HCT116 (cell line): ENCODE measurements around the gene NEURL1B. TPM values are rescaled to one million over a fixed set of nuclear protein-coding genes. Genes with fewer than 3 reads are reported as not detected.

Source experiments
- ATAC-seq: fragments of 200-7000 bp; cut with Tn5 transposase; 2 replicates; pipeline ENCODE4 v1.9.1; 2020; ENCODE audit warnings: mild to moderate bottlenecking, moderate library complexity
- BruUV-seq: library from RNA; stranded (reverse); fragments of 400-500 nt; replicated peaks from 2 replicates; lab custom pipeline; 2021; lab: Mats Ljungman, UMichigan
- CTCF ChIA-PET: fragments of 300-600 bp; sonication (Branson Sonifier 250); formaldehyde crosslinking; loops from one replicate; lab custom pipeline; 2021; ENCODE audit warnings: antibody characterized with exemption; lab: Charles Lee
- POLR2A ChIA-PET: fragments of 300-600, 350-600 bp; sonication (Branson Sonifier 250); formaldehyde crosslinking; loops from one replicate; lab custom pipeline; 2021; ENCODE audit warnings: antibody characterized with exemption; lab: Charles Lee
- RAD21 ChIA-PET, 2 experiments: fragments of 300-600 bp; sonication (Branson Sonifier 250); formaldehyde crosslinking; loops; one replicate each; lab custom pipeline; 2023; ENCODE audit warnings: low total read pairs in 2 of 2; ENCODE audit not compliant: uncharacterized antibody in 2 of 2, unreplicated experiment in 2 of 2, low non-redundant PET in 1 of 2; lab: Charles Lee
- DNase-seq: peaks from one replicate; pipeline ENCODE4 v3.0.0-alpha.2; 2010; ENCODE audit warnings: low read depth, low spot score
- H2AFZ ChIP-seq: fragments of 200-600 bp; shearing (Covaris generic), sonication (generic); 2 replicates; pipeline ENCODE4 v1.6.1; 2017; ENCODE audit warnings: low read depth, mixed run types, mixed read lengths, antibody characterized with exemption, low read length; ENCODE audit not compliant: poor library complexity, severe bottlenecking
- H3K27ac ChIP-seq: 2 replicates; pipeline ENCODE4 v1.5.1; 2012; ENCODE audit warnings: low read depth, low read length
- H3K27me3 ChIP-seq: fragments of 200-600 bp; sonication (generic); 2 replicates; pipeline ENCODE4 v1.6.1; 2016; ENCODE audit warnings: mixed run types, low read length, mixed read lengths; ENCODE audit not compliant: insufficient read depth
- H3K36me3 ChIP-seq, 2 experiments: fragments of 200-500 bp in 1 of 2; fragments of 200-600 bp in 1 of 2; sonication (Bioruptor generic) in 1 of 2; sonication (generic) in 1 of 2; 2 replicates each; pipeline versions ENCODE4 v1.5.1 to v1.6.1; 2014 to 2016; ENCODE audit warnings: low read length in 2 of 2, inconsistent platforms in 1 of 2, mixed read lengths in 1 of 2, mixed run types in 1 of 2; ENCODE audit not compliant: insufficient read depth in 2 of 2, control insufficient read depth in 1 of 2
- H3K4me1 ChIP-seq, 2 experiments: fragments of 200-600 bp in 1 of 2; sonication (generic) in 1 of 2; 2 replicates each; pipeline versions ENCODE4 v1.5.1 to v1.6.1; 2012 to 2017; ENCODE audit warnings: low read length in 2 of 2, inconsistent platforms in 1 of 2, mild to moderate bottlenecking in 1 of 2, mixed read lengths in 1 of 2, mixed run types in 1 of 2, moderate library complexity in 1 of 2; ENCODE audit not compliant: insufficient read depth in 2 of 2, control insufficient read depth in 1 of 2
- H3K4me2 ChIP-seq: fragments of 200-600 bp; sonication (generic); 2 replicates; pipeline ENCODE4 v1.6.1; 2017; ENCODE audit warnings: mixed run types, low read length, mixed read lengths
- H3K4me3 ChIP-seq, 2 experiments: fragments of 200-600 bp in 1 of 2; sonication (generic) in 1 of 2; replicated peaks in 1 of 2; 2 replicates each; pipeline ENCODE4 v1.5.1; 2011 to 2016; ENCODE audit warnings: low read length in 2 of 2, control low read depth in 1 of 2, low read depth in 1 of 2, mild to moderate bottlenecking in 1 of 2, mixed read lengths in 1 of 2, mixed run types in 1 of 2
- H3K79me2 ChIP-seq: fragments of 200-600 bp; sonication (generic); 2 replicates; pipeline ENCODE4 v1.6.1; 2017; ENCODE audit warnings: mild to moderate bottlenecking, mixed run types, low read length, moderate library complexity, mixed read lengths; ENCODE audit not compliant: insufficient read depth
- H3K9ac ChIP-seq: fragments of 200-600 bp; sonication (generic); 2 replicates; pipeline ENCODE4 v1.6.1; 2016; ENCODE audit warnings: low read length, mixed read lengths
- H3K9me2 ChIP-seq: fragments of 200-600 bp; sonication (generic), shearing (Covaris generic); 2 replicates; pipeline ENCODE4 v1.6.1; 2017; ENCODE audit warnings: mixed run types, mild to moderate bottlenecking, moderate library complexity; ENCODE audit not compliant: insufficient read depth
- H3K9me3 ChIP-seq, 2 experiments: fragments of 200-500 bp in 1 of 2; fragments of 200-600 bp in 1 of 2; sonication (Bioruptor generic) in 1 of 2; sonication (generic) in 1 of 2; 2 replicates each; pipeline ENCODE4 v1.6.1; 2014 to 2017; ENCODE audit warnings: low read length in 2 of 2, mixed read lengths in 2 of 2, inconsistent platforms in 1 of 2, low read depth in 1 of 2, mild to moderate bottlenecking in 1 of 2, mixed run types in 1 of 2, moderate library complexity in 1 of 2; ENCODE audit not compliant: control insufficient read depth in 1 of 2, insufficient read depth in 1 of 2
- H4K20me1 ChIP-seq: fragments of 200-600 bp; sonication (generic), shearing (Covaris generic); 2 replicates; pipeline ENCODE4 v1.6.1; 2017; ENCODE audit warnings: mixed run types, mild to moderate bottlenecking, moderate library complexity; ENCODE audit not compliant: insufficient read depth
- CBX3 ChIP-seq: IDR thresholded peaks from 2 replicates; pipeline ENCODE4 v1.6.1; 2012; ENCODE audit warnings: low read depth
- CEBPB ChIP-seq: IDR thresholded peaks from 2 replicates; pipeline ENCODE4 v1.6.1; 2012; ENCODE audit warnings: low read depth
- EZH2 ChIP-seq: fragments of 200-600 bp; sonication (generic); IDR thresholded peaks from 2 replicates; pipeline ENCODE4 v1.6.1; 2017; ENCODE audit warnings: antibody characterized with exemption, mixed run types
- EZH2phosphoT487 ChIP-seq: fragments of 200-600 bp; IDR thresholded peaks from 2 replicates; pipeline ENCODE4 v1.6.1; 2018; ENCODE audit warnings: antibody characterized with exemption, borderline replicate concordance
- FOSL1 ChIP-seq: IDR thresholded peaks from 2 replicates; pipeline ENCODE4 v1.6.1; 2012; ENCODE audit warnings: low read depth
- JUND ChIP-seq: IDR thresholded peaks from 2 replicates; pipeline ENCODE4 v1.6.1; 2012
- POLR2A ChIP-seq: IDR thresholded peaks from 2 replicates; pipeline ENCODE4 v1.7.0; 2011; ENCODE audit warnings: borderline replicate concordance; ENCODE audit not compliant: insufficient read depth, insufficient read length; ENCODE audit errors: extremely low read depth
- POLR2AphosphoS5 ChIP-seq: IDR thresholded peaks from 2 replicates; pipeline ENCODE4 v1.6.1; 2011; ENCODE audit warnings: mild to moderate bottlenecking, low read depth, low read length, moderate library complexity
- RAD21 ChIP-seq: IDR thresholded peaks from 2 replicates; pipeline ENCODE4 v1.6.1; 2012; ENCODE audit warnings: low read depth, mild to moderate bottlenecking
- SIN3A ChIP-seq: IDR thresholded peaks from 2 replicates; pipeline ENCODE4 v1.6.1; 2012; ENCODE audit warnings: low read depth
- SP1 ChIP-seq: IDR thresholded peaks from 2 replicates; pipeline ENCODE4 v1.6.1; 2012; ENCODE audit warnings: low read depth
- SRF ChIP-seq: IDR thresholded peaks from 2 replicates; pipeline ENCODE4 v1.6.1; 2012; ENCODE audit warnings: low read depth
- YY1 ChIP-seq: IDR thresholded peaks from 2 replicates; pipeline ENCODE4 v1.6.1; 2011; ENCODE audit warnings: low read length, low read depth, moderate library complexity, mild to moderate bottlenecking; ENCODE audit not compliant: insufficient replicate concordance; ENCODE audit errors: extremely low read depth
- ZNF274 ChIP-seq: fragments of 200-500 bp; sonication (Bioruptor generic); IDR thresholded peaks from 2 replicates; pipeline ENCODE4 v1.6.1; 2014; ENCODE audit warnings: mild to moderate bottlenecking, low read depth, low read length, inconsistent platforms
- intact Hi-C: fragments of 100-400 bp; cut with micrococcal nuclease; formaldehyde crosslinking; loops from 2 replicates; pipeline ENCODE4 v1.10.0; 2022
- total RNA-seq: library from RNA; stranded (reverse); gene quantifications from one replicate; pipeline ENCODE4 v1.2.1, GENCODE V29; 2021; ENCODE audit not compliant: unreplicated experiment
- TF ChIP-seq, protein P1 (sequence below): IDR thresholded peaks from 2 replicates; pipeline ENCODE4 v1.6.1; 2012; ENCODE audit warnings: low read depth
- TF ChIP-seq, protein P2 (sequence below): IDR thresholded peaks from 2 replicates; pipeline ENCODE4 v1.6.1; 2012
- TF ChIP-seq, protein P3 (sequence below): IDR thresholded peaks from 2 replicates; pipeline ENCODE4 v1.6.1; 2011; ENCODE audit warnings: mild to moderate bottlenecking, low read length, moderate library complexity; ENCODE audit not compliant: insufficient replicate concordance; ENCODE audit errors: extremely low read depth
- TF ChIP-seq, protein P4 (sequence below): IDR thresholded peaks from 2 replicates; pipeline ENCODE4 v1.6.1; 2012
- TF ChIP-seq, protein P5 (sequence below), 3 experiments: fragments of 200-600 bp in 1 of 3; sonication (generic) in 1 of 3; IDR thresholded peaks in 2 of 3; conservative IDR thresholded peaks in 1 of 3; 2 replicates each; pipeline ENCODE4 v1.5.1; 2012 to 2017; ENCODE audit warnings: low read depth in 2 of 3, low read length in 2 of 3, antibody characterized with exemption in 1 of 3, borderline replicate concordance in 1 of 3, control low read depth in 1 of 3, mild to moderate bottlenecking in 1 of 3, mixed read lengths in 1 of 3, mixed run types in 1 of 3, moderate library complexity in 1 of 3; ENCODE audit not compliant: insufficient read depth in 1 of 3

Gene NEURL1B
- total RNA-seq, 1 experiment from 2014 or later = 5.8 TPM

DNA sequence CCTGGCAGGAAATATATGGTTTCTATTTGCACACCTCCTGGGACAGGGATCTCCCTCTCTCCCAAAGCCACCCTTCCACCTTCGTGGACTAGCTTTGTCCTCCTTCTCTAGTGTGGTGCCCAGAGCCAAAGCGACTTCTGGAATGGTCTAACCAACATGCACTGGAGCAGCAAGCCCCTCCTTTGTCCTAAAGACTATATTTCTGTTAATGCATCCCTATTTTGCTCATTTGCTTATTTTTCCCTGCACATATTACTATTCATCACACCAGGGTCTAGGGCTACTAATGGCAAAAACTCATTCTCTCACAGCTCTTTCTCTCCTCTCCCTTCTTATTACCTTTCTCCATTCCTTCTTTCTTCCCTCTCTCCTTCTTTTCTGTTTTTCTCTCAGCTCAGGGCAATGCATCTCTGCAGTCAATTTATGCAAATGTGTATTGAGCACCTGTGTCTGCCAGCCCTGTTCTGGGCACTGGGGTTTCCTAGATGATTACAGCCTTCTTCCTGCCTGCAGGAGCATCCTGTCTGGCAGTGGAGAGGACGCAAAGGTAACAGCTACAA is 2.8 kb upstream of the NEURL1B start:
- Histone ChIP-seq H3K4me3 (no peak overlapping the region), H2AFZ (no peak overlapping the region), H3K36me3 (no peaks in the 10 kb centered on the region), H4K20me1 (no peaks in the 10 kb centered on the region), H3K79me2 (no peaks in the 10 kb centered on the region), H3K9me2 (no peaks in the 10 kb centered on the region), H3K9ac (no peak overlapping the region), H3K27me3 (no peaks in the 10 kb centered on the region), H3K4me1 (peaks cover 19 to 28% of the 10 kb centered on the region in 2 experiments), H3K27ac (no peak overlapping the region), H3K4me2 (no peak overlapping the region), H3K9me3 (no peaks in the 10 kb centered on the region)
- DNase-seq (no peak), ATAC-seq (no peak)
- BruUV-seq = no TSS peak
- ChIA-PET POLR2A (no interaction called here), RAD21 (no interaction called here), CTCF (no interaction called here)
- TF ChIP-seq POLR2AphosphoS5 (no peak), SIN3A (no peak), CEBPB (no peak), POLR2A (no peak), RAD21 (no peak), YY1 (no peak), JUND (no peak), ZNF274 (no peak), EZH2 (no peak), SP1 (no peak), CBX3 (no peak), SRF (no peak), EZH2phosphoT487 (no peak), FOSL1 (no peak)
- TF ChIP-seq, protein P1, sequence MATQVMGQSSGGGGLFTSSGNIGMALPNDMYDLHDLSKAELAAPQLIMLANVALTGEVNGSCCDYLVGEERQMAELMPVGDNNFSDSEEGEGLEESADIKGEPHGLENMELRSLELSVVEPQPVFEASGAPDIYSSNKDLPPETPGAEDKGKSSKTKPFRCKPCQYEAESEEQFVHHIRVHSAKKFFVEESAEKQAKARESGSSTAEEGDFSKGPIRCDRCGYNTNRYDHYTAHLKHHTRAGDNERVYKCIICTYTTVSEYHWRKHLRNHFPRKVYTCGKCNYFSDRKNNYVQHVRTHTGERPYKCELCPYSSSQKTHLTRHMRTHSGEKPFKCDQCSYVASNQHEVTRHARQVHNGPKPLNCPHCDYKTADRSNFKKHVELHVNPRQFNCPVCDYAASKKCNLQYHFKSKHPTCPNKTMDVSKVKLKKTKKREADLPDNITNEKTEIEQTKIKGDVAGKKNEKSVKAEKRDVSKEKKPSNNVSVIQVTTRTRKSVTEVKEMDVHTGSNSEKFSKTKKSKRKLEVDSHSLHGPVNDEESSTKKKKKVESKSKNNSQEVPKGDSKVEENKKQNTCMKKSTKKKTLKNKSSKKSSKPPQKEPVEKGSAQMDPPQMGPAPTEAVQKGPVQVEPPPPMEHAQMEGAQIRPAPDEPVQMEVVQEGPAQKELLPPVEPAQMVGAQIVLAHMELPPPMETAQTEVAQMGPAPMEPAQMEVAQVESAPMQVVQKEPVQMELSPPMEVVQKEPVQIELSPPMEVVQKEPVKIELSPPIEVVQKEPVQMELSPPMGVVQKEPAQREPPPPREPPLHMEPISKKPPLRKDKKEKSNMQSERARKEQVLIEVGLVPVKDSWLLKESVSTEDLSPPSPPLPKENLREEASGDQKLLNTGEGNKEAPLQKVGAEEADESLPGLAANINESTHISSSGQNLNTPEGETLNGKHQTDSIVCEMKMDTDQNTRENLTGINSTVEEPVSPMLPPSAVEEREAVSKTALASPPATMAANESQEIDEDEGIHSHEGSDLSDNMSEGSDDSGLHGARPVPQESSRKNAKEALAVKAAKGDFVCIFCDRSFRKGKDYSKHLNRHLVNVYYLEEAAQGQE = no peak
- TF ChIP-seq, protein P2, sequence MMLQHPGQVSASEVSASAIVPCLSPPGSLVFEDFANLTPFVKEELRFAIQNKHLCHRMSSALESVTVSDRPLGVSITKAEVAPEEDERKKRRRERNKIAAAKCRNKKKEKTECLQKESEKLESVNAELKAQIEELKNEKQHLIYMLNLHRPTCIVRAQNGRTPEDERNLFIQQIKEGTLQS = no peak
- TF ChIP-seq, protein P3, sequence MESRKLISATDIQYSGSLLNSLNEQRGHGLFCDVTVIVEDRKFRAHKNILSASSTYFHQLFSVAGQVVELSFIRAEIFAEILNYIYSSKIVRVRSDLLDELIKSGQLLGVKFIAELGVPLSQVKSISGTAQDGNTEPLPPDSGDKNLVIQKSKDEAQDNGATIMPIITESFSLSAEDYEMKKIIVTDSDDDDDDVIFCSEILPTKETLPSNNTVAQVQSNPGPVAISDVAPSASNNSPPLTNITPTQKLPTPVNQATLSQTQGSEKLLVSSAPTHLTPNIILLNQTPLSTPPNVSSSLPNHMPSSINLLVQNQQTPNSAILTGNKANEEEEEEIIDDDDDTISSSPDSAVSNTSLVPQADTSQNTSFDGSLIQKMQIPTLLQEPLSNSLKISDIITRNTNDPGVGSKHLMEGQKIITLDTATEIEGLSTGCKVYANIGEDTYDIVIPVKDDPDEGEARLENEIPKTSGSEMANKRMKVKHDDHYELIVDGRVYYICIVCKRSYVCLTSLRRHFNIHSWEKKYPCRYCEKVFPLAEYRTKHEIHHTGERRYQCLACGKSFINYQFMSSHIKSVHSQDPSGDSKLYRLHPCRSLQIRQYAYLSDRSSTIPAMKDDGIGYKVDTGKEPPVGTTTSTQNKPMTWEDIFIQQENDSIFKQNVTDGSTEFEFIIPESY = no peak
- TF ChIP-seq, protein P4, sequence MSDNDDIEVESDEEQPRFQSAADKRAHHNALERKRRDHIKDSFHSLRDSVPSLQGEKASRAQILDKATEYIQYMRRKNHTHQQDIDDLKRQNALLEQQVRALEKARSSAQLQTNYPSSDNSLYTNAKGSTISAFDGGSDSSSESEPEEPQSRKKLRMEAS = no peak
- TF ChIP-seq, protein P5, sequence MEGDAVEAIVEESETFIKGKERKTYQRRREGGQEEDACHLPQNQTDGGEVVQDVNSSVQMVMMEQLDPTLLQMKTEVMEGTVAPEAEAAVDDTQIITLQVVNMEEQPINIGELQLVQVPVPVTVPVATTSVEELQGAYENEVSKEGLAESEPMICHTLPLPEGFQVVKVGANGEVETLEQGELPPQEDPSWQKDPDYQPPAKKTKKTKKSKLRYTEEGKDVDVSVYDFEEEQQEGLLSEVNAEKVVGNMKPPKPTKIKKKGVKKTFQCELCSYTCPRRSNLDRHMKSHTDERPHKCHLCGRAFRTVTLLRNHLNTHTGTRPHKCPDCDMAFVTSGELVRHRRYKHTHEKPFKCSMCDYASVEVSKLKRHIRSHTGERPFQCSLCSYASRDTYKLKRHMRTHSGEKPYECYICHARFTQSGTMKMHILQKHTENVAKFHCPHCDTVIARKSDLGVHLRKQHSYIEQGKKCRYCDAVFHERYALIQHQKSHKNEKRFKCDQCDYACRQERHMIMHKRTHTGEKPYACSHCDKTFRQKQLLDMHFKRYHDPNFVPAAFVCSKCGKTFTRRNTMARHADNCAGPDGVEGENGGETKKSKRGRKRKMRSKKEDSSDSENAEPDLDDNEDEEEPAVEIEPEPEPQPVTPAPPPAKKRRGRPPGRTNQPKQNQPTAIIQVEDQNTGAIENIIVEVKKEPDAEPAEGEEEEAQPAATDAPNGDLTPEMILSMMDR (IDR thresholded peaks at IDR 0.05 in 2 of 3, conservative IDR thresholded peaks at IDR 0.05 in 1 of 3; ENCODE audit: borderline replicate concordance in 1 of 3, insufficient read depth in 1 of 3, low read depth in 2 of 3, low read length in 2 of 3) = no peak
- intact Hi-C loops = no loop called here
